Stimulated activated effector memory CD8-positive, alpha-beta T cell treated with anti-CD3 and anti-CD28 coated beads, Interleukin-12 subunit alpha, Interleukin-12 subunit beta, amount 100 ng/mL, for 72 hours (primary cell): Measurements from ENCODE around the gene UBE2L3.

ENCODE experiments used
- ATAC-seq: fragments of 150-1000 bp; cut with Tn5 transposase; 2 replicates; pipeline ENCODE4 v1.10.0; 2021
- DNase-seq, 2 donors: peaks; one replicate each; pipeline ENCODE4 v3.0.0; 2021 to 2022; ENCODE audit warnings: low spot score in 2 of 2
- H3K27ac Mint-ChIP-seq: one replicate; pipeline ENCODE4 v1.8.0; 2022; ENCODE audit warnings: mild to moderate bottlenecking, mixed read lengths
- H3K36me3 Mint-ChIP-seq: one replicate; pipeline ENCODE4 v1.8.0; 2022; ENCODE audit warnings: mild to moderate bottlenecking, mixed read lengths
- H3K4me1 Mint-ChIP-seq: one replicate; pipeline ENCODE4 v1.8.0; 2022; ENCODE audit warnings: mixed read lengths
- H3K4me3 Mint-ChIP-seq: one replicate; pipeline ENCODE4 v1.8.0; 2022; ENCODE audit warnings: mild to moderate bottlenecking, mixed read lengths
- H3K9me3 Mint-ChIP-seq: one replicate; pipeline ENCODE4 v1.8.0; 2022; ENCODE audit warnings: mixed read lengths

Gene UBE2L3

DNA sequence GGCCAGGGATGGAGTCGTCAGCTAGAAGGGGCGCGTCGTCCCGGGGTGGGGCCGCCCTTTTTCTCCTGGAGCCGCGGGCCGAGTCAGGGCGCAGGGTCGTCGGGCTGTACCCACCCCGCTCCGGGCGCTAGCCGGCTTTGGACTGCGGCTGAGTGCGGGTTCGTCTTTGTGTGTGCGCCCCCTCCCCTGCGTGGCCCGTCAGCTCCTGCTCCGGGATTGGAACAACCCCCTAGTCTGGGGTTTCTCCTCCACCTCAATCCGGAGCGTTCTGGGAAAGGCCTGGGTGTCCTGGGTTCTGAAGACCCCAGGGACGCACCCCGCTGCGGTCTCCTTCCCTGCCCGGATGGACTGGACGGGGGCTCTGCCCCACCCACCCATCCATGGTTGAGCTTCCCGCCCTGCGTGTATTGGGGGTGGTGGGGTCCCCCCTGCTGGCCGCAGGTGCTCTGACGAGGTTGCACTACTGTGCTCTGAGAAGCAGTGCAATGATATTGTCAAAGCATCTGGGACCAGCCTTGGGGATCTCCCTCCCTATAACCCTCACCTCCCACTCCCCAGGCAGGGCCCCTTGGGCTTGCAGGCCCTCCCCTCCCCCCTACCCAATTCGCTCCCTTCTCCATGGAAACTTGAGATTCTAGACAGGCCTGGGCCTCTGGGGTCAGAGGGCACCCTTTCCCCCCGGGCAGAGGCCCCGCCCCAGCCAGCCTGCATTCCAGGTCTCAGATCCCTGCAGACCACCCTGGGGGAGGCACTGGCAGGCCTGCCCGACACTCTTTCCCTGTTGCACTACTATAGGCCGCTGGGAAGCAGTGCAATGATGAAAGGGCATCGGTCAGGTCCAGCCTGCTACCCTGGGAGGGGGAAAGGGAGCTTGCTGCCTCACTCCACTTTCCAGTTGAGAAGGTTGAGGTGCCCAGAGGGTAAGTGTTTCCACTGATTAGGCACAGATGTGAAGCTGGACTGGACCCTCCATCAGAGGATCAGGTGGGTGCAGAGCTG lies 85.3 kb downstream of the UBE2L3 start:
- Mint-ChIP-seq H3K4me3 (peak overlapping the region; percentile 89), H3K36me3 (peaks cover 18% of the 10 kb centered on the region), H3K27ac (peak overlapping the region; percentile 90), H3K4me1 (peaks cover 33% of the 10 kb centered on the region), H3K9me3 (no peaks in the 10 kb centered on the region)
- DNase-seq (no peak), ATAC-seq (no peak)

DNA sequence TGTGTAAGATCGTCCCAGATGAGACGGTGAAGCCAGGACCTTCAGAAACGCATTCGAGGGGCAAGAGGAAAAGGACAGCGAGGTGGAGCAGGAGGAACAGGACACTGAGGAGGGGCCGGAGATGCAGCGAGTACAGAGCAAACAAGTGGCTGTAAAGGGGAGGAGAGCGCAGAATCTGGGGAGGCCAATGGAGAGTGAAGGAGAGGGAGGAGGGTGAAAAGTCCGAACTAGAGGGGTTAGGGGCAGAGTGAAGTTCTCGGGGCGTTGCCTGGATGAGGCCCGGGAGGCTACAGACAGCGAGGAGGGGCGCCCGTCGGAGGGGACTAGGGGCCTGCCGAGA lies 89.5 kb downstream of the UBE2L3 start:
- Mint-ChIP-seq H3K4me3 (peak overlapping the region; percentile 72), H3K9me3 (no peaks in the 10 kb centered on the region), H3K4me1 (peaks cover 19% of the 10 kb centered on the region), H3K36me3 (no peaks in the 10 kb centered on the region), H3K27ac (peak overlapping the region; percentile 15)
- DNase-seq, result no peak
- ATAC-seq, result no peak

DNA sequence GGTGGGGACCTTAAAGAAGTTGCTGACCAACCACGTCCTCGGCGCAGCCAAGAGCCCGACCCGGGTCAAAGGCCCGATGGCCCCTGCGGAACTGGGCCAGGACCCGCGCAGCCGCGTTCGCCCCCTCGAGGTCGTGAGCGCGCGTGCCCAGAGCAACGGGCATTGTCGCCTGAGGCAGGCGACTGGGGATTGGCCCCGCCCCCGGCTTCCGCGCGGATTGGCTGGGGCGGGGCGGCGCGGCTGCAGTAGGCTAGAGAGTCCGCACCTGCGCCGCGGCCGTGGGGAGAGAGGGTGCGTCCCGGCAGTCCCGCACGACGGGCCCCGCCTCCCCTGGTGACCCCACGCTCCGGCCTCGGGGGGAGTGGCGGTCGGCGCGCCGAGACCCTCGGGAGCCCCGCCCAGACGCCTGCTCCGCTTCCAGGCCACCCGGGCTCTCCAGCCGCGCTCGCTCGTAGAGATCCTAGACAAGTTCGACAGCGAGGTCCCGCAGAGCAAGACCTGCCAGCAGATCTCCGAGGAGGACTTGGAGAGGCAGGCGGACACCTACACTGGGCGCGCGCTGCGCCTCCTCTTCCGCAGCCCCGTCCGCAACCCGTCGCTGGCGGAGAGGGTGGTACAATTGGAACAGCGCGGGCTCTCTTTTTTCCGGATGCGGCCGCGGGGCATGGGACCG lies 90.0 kb downstream of the UBE2L3 start:
- H3K27ac Mint-ChIP-seq, result peak overlapping the region; percentile 15
- H3K4me3 Mint-ChIP-seq, result peak overlapping the region; percentile 72
- no peaks in the 10 kb centered on the region for H3K9me3 Mint-ChIP-seq
- DNase-seq, result peak; percentile 74 to 89
- H3K36me3 Mint-ChIP-seq, result no peaks in the 10 kb centered on the region
- peaks cover 19% of the 10 kb centered on the region for H3K4me1 Mint-ChIP-seq
- ATAC-seq, result peak; percentile 94

- ATAC-seq, result no peak
- H3K4me3 Mint-ChIP-seq, result no peak overlapping the region
Measured at GRCh38 chr22:21659864-21660525, 92.5 kb downstream of the UBE2L3 start.

GRCh38 chr22:21660904-21661303 lies 93.4 kb downstream of the UBE2L3 start:
- no peaks in the 10 kb centered on the region for H3K9me3 Mint-ChIP-seq
- DNase-seq, result no peak
- H3K4me1 Mint-ChIP-seq, result peaks cover 21% of the 10 kb centered on the region
- ATAC-seq, result no peak
- H3K36me3 Mint-ChIP-seq, result peaks cover 3% of the 10 kb centered on the region
- no peak overlapping the region for H3K27ac Mint-ChIP-seq
- H3K4me3 Mint-ChIP-seq, result no peak overlapping the region

More at GRCh38 chr22:21659864-21660525, 92.5 kb downstream of the UBE2L3 start:
- Mint-ChIP-seq H3K4me1 (peaks cover 15% of the 10 kb centered on the region), H3K27ac (no peak overlapping the region), H3K9me3 (no peaks in the 10 kb centered on the region), H3K36me3 (no peaks in the 10 kb centered on the region)
- no peak for DNase-seq

GRCh38 chr22:21661991-21662390 lies 94.5 kb downstream of the UBE2L3 start:
- ATAC-seq, result no peak
- no peak overlapping the region for H3K27ac Mint-ChIP-seq
- no peaks in the 10 kb centered on the region for H3K9me3 Mint-ChIP-seq
- H3K36me3 Mint-ChIP-seq, result peaks cover 9% of the 10 kb centered on the region
- peaks cover 14% of the 10 kb centered on the region for H3K4me1 Mint-ChIP-seq
- DNase-seq, result no peak
- no peak overlapping the region for H3K4me3 Mint-ChIP-seq

GRCh38 chr22:21663738-21664137 lies 96.2 kb downstream of the UBE2L3 start:
- no peak overlapping the region for H3K27ac Mint-ChIP-seq
- H3K36me3 Mint-ChIP-seq, result peaks cover 9% of the 10 kb centered on the region
- ATAC-seq, result no peak
- DNase-seq, result no peak
- H3K4me1 Mint-ChIP-seq, result peaks cover 22% of the 10 kb centered on the region
- no peaks in the 10 kb centered on the region for H3K9me3 Mint-ChIP-seq
- no peak overlapping the region for H3K4me3 Mint-ChIP-seq

DNA sequence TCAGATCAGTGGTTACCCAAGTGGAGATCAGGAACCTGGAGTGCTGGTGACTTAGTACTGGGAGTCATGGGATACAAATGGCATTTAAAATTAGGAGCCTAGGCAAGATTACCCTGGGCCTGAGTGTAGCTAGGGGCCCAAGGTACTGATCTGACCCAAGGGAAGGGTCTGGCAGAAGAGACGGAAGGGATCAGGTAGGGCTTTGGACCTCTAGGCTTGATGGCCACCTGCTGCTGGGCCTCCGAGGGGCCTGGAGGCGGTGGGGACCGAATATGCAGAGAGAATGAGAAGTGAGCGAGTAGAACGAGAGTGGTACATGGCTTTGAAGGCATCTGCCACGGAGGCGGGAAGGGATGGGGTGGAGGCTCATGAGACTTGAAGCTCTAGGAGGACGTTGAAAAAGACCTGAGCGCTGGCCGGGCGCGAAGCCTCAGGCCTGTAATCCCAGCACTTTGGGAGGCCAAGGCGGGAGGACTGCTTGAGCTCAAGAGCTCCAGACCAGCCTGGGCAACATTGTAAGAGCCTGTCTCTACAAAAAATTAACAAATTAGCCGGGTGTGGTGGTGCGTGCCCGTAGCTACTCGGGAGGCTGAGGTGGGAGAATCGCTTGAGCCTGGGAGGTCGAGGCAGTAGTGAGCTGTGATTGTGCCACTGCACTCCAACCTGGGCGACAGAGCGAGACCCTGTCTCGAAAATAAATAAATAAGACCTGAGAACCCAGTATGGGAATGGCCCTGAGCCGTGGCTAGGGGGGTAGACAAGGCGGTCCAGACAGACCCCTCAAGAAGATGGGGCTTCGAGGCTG lies 97.7 kb downstream of the UBE2L3 start:
- Mint-ChIP-seq H3K27ac (peak overlapping the region; percentile 96), H3K4me3 (peak overlapping the region; percentile 96), H3K9me3 (no peaks in the 10 kb centered on the region), H3K4me1 (peaks cover 33% of the 10 kb centered on the region), H3K36me3 (peaks cover 20% of the 10 kb centered on the region)
- no peak for ATAC-seq
- no peak for DNase-seq

GRCh38 chr22:21666786-21667185 lies 99.3 kb downstream of the UBE2L3 start:
- peaks cover 33% of the 10 kb centered on the region for H3K4me1 Mint-ChIP-seq
- H3K27ac Mint-ChIP-seq, result peak overlapping the region; percentile 96
- H3K9me3 Mint-ChIP-seq, result no peaks in the 10 kb centered on the region
- peak overlapping the region; percentile 96 for H3K4me3 Mint-ChIP-seq
- ATAC-seq (no peak), DNase-seq (no peak)
- peaks cover 36% of the 10 kb centered on the region for H3K36me3 Mint-ChIP-seq

DNA sequence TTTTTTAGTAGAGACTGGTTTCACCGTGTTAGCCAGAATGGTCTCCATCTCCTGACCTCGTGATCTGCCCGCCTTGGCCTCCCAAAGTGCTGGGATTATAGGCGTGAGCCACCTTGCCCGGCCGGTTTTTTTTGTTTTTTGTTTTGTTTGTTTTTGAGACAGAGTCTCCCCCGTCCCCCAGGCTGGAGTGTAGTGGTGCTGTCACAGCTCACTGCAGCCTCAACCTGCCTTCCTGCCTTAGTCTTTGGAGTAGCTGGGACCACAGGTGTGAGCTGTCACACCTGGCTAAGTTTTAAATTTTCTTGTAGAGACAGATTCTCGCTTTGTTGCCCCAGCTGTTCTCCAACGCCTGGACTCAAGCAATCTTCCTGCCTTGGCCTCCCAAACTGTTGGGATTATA lies 101.5 kb downstream of the UBE2L3 start:
- no peaks in the 10 kb centered on the region for H3K9me3 Mint-ChIP-seq
- H3K36me3 Mint-ChIP-seq, result peaks cover 58% of the 10 kb centered on the region
- ATAC-seq (no peak), DNase-seq (no peak)
- no peak overlapping the region for H3K27ac Mint-ChIP-seq
- H3K4me1 Mint-ChIP-seq, result peaks cover 33% of the 10 kb centered on the region
- no peak overlapping the region for H3K4me3 Mint-ChIP-seq

GRCh38 chr22:21672107-21672629 lies 104.7 kb downstream of the UBE2L3 start:
- Mint-ChIP-seq H3K4me1 (peaks cover 20% of the 10 kb centered on the region), H3K9me3 (no peaks in the 10 kb centered on the region), H3K27ac (peak overlapping the region; percentile 32), H3K4me3 (no peak overlapping the region), H3K36me3 (peaks cover 67% of the 10 kb centered on the region)
- ATAC-seq (no peak), DNase-seq (no peak)
